ENCODE data around the gene PPP2R5B.

PPP2R5B gene

GRCh38 chr11:64891215-64891848, 33.2 kb upstream of the PPP2R5B start:
- no peak for TF ChIP-seq CTCF (conservative IDR thresholded peaks at IDR 0.05)
- H3K27ac ChIP-seq: no peak overlapping the region

- TF ChIP-seq CTCF (conservative IDR thresholded peaks at IDR 0.05): no peak
- no peak overlapping the region for H3K27ac ChIP-seq
Observed at GRCh38 chr11:64891880-64892279, 32.6 kb upstream of the PPP2R5B start.

GRCh38 chr11:64892411-64892831, 32.1 kb upstream of the PPP2R5B start:
- no peak for TF ChIP-seq CTCF (conservative IDR thresholded peaks at IDR 0.05)
- H3K27ac ChIP-seq: peak overlapping the region; percentile 38; the same call in 1 of the 2 replicates

- no peak for TF ChIP-seq CTCF (conservative IDR thresholded peaks at IDR 0.05)
- H3K27ac ChIP-seq: peak overlapping the region; percentile 38; the same call in 1 of the 2 replicates
Observed at GRCh38 chr11:64892838-64893193, 31.7 kb upstream of the PPP2R5B start.

GRCh38 chr11:64893194-64894069, 31.1 kb upstream of the PPP2R5B start:
- H3K27ac ChIP-seq: peak overlapping the region; percentile 38; the same call in 1 of the 2 replicates
- TF ChIP-seq CTCF (conservative IDR thresholded peaks at IDR 0.05): no peak

GRCh38 chr11:64894070-64894811, 30.2 kb upstream of the PPP2R5B start:
- peak overlapping the region; percentile 38; the same call in 1 of the 2 replicates for H3K27ac ChIP-seq
- TF ChIP-seq CTCF (conservative IDR thresholded peaks at IDR 0.05): peak; percentile 100
